Measurements from ENCODE around the gene RUNDC1.
A peak's percentile ranks its signal among the peaks of the same experiment; 100 is the strongest.

DNA sequence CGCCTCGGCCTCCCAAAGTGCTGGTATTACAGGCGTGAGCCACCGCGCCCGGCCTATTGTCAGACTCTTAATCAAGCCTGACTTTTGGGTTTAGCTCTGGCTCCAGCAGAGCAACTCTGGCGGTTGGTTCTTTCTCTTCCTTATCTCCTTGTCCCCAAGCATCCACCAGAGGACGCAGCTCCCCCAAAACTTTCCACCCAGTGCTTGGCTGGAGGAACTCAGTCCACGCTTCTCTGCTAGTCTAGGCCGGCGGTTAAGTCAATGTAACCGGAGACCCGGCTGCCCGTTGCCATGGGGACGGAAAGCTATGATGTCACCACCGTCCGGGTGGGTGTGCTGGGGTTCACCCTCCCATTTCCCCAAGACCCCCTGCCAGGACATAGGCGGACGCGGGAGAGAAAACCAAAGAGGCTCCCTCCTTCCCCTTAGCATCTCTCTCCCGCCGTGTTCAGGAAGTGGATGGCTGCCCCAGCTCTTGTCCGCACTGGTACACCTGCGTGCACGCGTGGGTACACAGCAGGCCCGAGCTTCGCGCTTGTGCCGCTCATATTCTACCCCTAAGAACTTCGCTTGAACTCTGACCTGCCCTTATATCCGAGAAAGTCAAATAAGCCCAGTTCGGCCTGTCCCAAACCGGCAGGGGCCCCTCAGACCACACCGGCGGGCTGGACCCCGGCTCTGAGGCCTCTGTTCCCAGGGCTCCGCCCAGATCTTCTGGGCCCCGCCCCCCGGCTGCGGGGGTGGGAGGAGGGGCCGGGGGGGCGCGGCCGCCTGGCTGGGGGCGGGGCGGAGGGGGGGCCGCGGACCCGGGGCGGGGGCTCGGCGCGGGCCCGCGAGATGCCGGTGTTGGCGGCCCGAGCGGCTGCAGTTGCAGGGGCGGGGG is 44.3 kb downstream of the RUNDC1 start, which contains the start of gene RND2:
- TF ChIP-seq CTCF (IDR thresholded peaks at IDR 0.05), result peak; percentile 44
- no peak for TF ChIP-seq ZFX (IDR thresholded peaks at IDR 0.05; ENCODE audit: borderline replicate concordance)

All from 22Rv1 (cell line).